ENCODE data around the gene MLXIPL.
A peak's percentile ranks its signal among the peaks of the same experiment; 100 is the strongest.
"Not testable (repeated sequence)": the region's sequence is repeated elsewhere in the genome, so short reads cannot be mapped to it uniquely, and the experiment has no call there.

Gene MLXIPL

GRCh38 chr7:73557108-73557396, 67.3 kb downstream of the MLXIPL start:
- DNase-seq (ENCODE audit: low read depth, low spot score): peak; percentile 68
- H3K27ac ChIP-seq: peak overlapping the region; percentile 97

- no peak for DNase-seq (ENCODE audit: low read depth, low spot score)
These were observed 67.9 kb downstream of the MLXIPL start for GRCh38 chr7:73556208-73557107.

GRCh38 chr7:73555411-73555982, 68.8 kb downstream of the MLXIPL start:
- H3K27ac ChIP-seq: peak overlapping the region; percentile 97
- no peak for DNase-seq (ENCODE audit: low read depth, low spot score)

More at GRCh38 chr7:73556208-73557107, 67.9 kb downstream of the MLXIPL start:
- peak overlapping the region; percentile 97 for H3K27ac ChIP-seq

- H3K27ac ChIP-seq; DNase-seq (ENCODE audit: low read depth, low spot score): not testable (repeated sequence)
These were observed 74.2 kb downstream of the MLXIPL start for GRCh38 chr7:73550093-73550492.

GRCh38 chr7:73549176-73549575, 75.1 kb downstream of the MLXIPL start:
- H3K27ac ChIP-seq: no peak overlapping the region
- DNase-seq (ENCODE audit: low read depth, low spot score): no peak

- H3K27ac ChIP-seq: no peak overlapping the region
- DNase-seq (ENCODE audit: low read depth, low spot score): no peak
These were observed 76.5 kb downstream of the MLXIPL start for GRCh38 chr7:73547841-73548240.

GRCh38 chr7:73544678-73545077, 79.6 kb downstream of the MLXIPL start:
- no peak overlapping the region for H3K27ac ChIP-seq

More at GRCh38 chr7:73544678-73545077, 79.6 kb downstream of the MLXIPL start:
- no peak for DNase-seq (ENCODE audit: low read depth, low spot score)
